NCI-H526 (cell line): ENCODE results near the gene SLC27A2.

ENCODE experiments used
- DNase-seq, 2 experiments: peaks; one replicate each; lab custom pipeline; 2025; lab: John Stamatoyannopoulos, UW

The SLC27A2 gene

GRCh38 chr15:50275091-50275490, 93.1 kb downstream of the SLC27A2 start:
- no peak for DNase-seq

DNA sequence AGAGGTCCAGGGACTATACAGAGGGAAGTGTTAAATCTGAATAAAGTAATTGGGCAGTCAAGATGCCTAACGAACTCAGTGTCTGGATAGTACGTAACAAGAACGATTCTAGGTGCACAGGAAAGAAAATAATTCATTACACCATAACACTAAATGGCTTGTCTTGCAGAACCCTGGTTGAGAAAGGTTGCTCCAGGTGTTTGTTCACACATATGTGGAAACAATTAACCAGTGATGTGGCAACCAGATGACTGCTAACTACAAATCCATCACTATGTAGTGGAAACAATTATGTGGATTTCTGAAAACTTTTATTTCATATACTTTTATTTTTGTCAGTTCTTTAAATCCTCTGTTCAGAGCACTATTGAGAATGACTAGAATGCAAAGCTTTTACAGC, 93.9 kb downstream of the SLC27A2 start:
- no peak for DNase-seq

- DNase-seq: no peak
These were observed 95.4 kb downstream of the SLC27A2 start for GRCh38 chr15:50277370-50277769.

GRCh38 chr15:50278496-50278895, 96.5 kb downstream of the SLC27A2 start:
- DNase-seq: no peak

GRCh38 chr15:50280271-50280670, 98.3 kb downstream of the SLC27A2 start:
- DNase-seq: no peak

DNA sequence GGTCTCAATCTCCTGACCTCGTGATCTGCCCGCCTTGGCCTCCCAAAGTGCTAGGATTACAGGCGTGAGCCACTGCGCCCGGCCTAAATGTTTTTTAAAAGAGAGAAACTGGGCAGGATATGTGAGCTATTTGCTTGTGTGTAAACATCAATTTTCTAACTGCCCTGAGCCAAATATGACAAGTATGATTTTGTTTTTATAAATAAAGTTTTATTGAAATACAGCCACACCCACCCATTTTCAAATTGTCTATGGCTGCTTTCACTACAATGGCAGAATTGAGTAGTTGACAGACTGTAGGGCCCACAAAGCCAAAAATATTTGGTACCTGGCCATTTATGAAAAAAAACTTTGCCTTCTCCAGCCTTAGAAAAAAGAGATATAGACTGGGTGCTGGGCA, 99.4 kb downstream of the SLC27A2 start:
- DNase-seq: no peak
